PC-3 (cell line): ENCODE results near the gene APBB2. TPM values are rescaled to one million over a fixed set of nuclear protein-coding genes. Genes with fewer than 3 reads are reported as not detected.

Experiments used
- ATAC-seq: fragments of 200-7000 bp; cut with Tn5 transposase; 2 replicates; pipeline ENCODE4 v1.9.1; 2020; ENCODE audit warnings: mild to moderate bottlenecking, moderate library complexity
- BruUV-seq: library from RNA; stranded (reverse); fragments of 400-500 nt; replicated peaks from 2 replicates; lab custom pipeline; 2021; lab: Mats Ljungman, UMichigan
- CTCF ChIA-PET: fragments of 300-600 bp; sonication (Branson Sonifier 250); formaldehyde crosslinking; loops from one replicate; lab custom pipeline; 2022; ENCODE audit warnings: antibody characterized with exemption; lab: Charles Lee
- POLR2A ChIA-PET: fragments of 300-600 bp; sonication (Branson Sonifier 250); formaldehyde crosslinking; loops from one replicate; lab custom pipeline; 2022; ENCODE audit warnings: antibody characterized with exemption; ENCODE audit not compliant: unreplicated experiment; lab: Charles Lee
- DNase-seq: peaks from one replicate; pipeline ENCODE4 v3.0.0-alpha.2; 2015
- H2AFZ ChIP-seq: fragments of 300-600 bp; sonication (generic); 2 replicates; pipeline ENCODE4 v1.6.0; 2016; ENCODE audit warnings: antibody characterized with exemption, low read length
- H3F3A ChIP-seq: fragments of 300-600 bp; sonication (generic); one replicate; pipeline ENCODE4 v1.6.0; 2017; ENCODE audit warnings: antibody characterized with exemption, low read length, control low read depth, mild to moderate bottlenecking; ENCODE audit not compliant: unreplicated experiment
- H3K27ac ChIP-seq: fragments of 300-600 bp; sonication (generic); 2 replicates; pipeline ENCODE4 v1.5.1; 2016; ENCODE audit warnings: mild to moderate bottlenecking, low read length
- H3K27me3 ChIP-seq: fragments of 300-600 bp; sonication (generic); 2 replicates; pipeline ENCODE4 v1.6.1; 2016; ENCODE audit warnings: low read length, mixed read lengths
- H3K36me3 ChIP-seq: fragments of 300-600 bp; sonication (generic); 2 replicates; pipeline ENCODE4 v1.6.1; 2016; ENCODE audit warnings: low read depth, mixed run types, low read length, mixed read lengths
- H3K4me1 ChIP-seq: fragments of 300-600 bp; sonication (generic); 2 replicates; pipeline ENCODE4 v1.5.1; 2016; ENCODE audit warnings: low read length; ENCODE audit not compliant: insufficient read depth
- H3K4me2 ChIP-seq: fragments of 300-600 bp; sonication (generic); 2 replicates; pipeline ENCODE4 v1.6.0; 2016; ENCODE audit warnings: low read length
- H3K4me3 ChIP-seq: fragments of 300-600 bp; sonication (generic); 2 replicates; pipeline ENCODE4 v1.5.1; 2016; ENCODE audit warnings: mild to moderate bottlenecking, low read length, mixed read lengths
- H3K79me2 ChIP-seq: fragments of 300-600 bp; sonication (generic); 2 replicates; pipeline ENCODE4 v1.6.1; 2017; ENCODE audit warnings: low read length, mixed read lengths
- H3K9ac ChIP-seq: fragments of 300-600 bp; sonication (generic); 2 replicates; pipeline ENCODE4 v1.6.0; 2016; ENCODE audit warnings: mild to moderate bottlenecking, low read length
- H3K9me2 ChIP-seq: fragments of 300-600 bp; sonication (generic); replicated peaks from 2 replicates; pipeline ENCODE4 v1.6.1; 2016; ENCODE audit warnings: mixed run types, low read length, mixed read lengths
- H3K9me3 ChIP-seq: fragments of 300-600 bp; sonication (generic); 2 replicates; pipeline ENCODE4 v1.6.1; 2016; ENCODE audit warnings: low read length, mixed read lengths
- H4K20me1 ChIP-seq: fragments of 300-600 bp; sonication (generic); 2 replicates; pipeline ENCODE4 v1.6.1; 2016; ENCODE audit warnings: low read length, mixed read lengths
- CTCF ChIP-seq: fragments of 300-600 bp; sonication (generic); conservative IDR thresholded peaks from 2 replicates; pipeline ENCODE4 v1.5.1; 2017; ENCODE audit warnings: antibody characterized with exemption, low read depth, mild to moderate bottlenecking, low read length
- EZH2 ChIP-seq: fragments of 300-600 bp; sonication (generic); IDR thresholded peaks from one replicate; pipeline ENCODE4 v1.6.1; 2017; ENCODE audit warnings: antibody characterized with exemption, mild to moderate bottlenecking, low read length; ENCODE audit not compliant: unreplicated experiment
- EZH2phosphoT487 ChIP-seq: fragments of 300-600 bp; sonication (generic); IDR thresholded peaks from 2 replicates; pipeline ENCODE4 v1.6.1; 2018; ENCODE audit warnings: mild to moderate bottlenecking, antibody characterized with exemption, low read length, borderline replicate concordance
- intact Hi-C: fragments of 100-400 bp; cut with micrococcal nuclease; formaldehyde crosslinking; loops from 2 replicates; pipeline ENCODE4 v1.9.0; 2023
- total RNA-seq: library from RNA; depleted of rRNA; stranded (reverse); fragments of >200 nt; gene quantifications from 2 replicates; pipeline ENCODE4 v1.2.3, GENCODE V29; 2014

The APBB2 gene
- total RNA-seq, 1 experiment from 2014 or later, result 24.7 TPM

GRCh38 chr4:41236032-41236431 is 21.7 kb upstream of the APBB2 start:
- H3K36me3 ChIP-seq, result no peaks in the 10 kb centered on the region
- no peak overlapping the region for H3K4me2 ChIP-seq
- H3K9me2 ChIP-seq, result no peaks in the 10 kb centered on the region
- H3K27me3 ChIP-seq, result no peaks in the 10 kb centered on the region
- intact Hi-C loops, result no loop called here
- no peak for ATAC-seq
- BruUV-seq, result no TSS peak
- no peak overlapping the region for H3K27ac ChIP-seq
- no peak overlapping the region for H3K9ac ChIP-seq
- CTCF ChIA-PET, result no interaction called here
- no peaks in the 10 kb centered on the region for H3K4me1 ChIP-seq
- H3K4me3 ChIP-seq, result no peak overlapping the region
- TF ChIP-seq CTCF (no peak), EZH2phosphoT487 (no peak), EZH2 (no peak)
- H2AFZ ChIP-seq, result no peak overlapping the region
- no peaks in the 10 kb centered on the region for H4K20me1 ChIP-seq
- no peak for DNase-seq
- H3K79me2 ChIP-seq, result no peaks in the 10 kb centered on the region
- no peaks in the 10 kb centered on the region for H3K9me3 ChIP-seq
- POLR2A ChIA-PET, result no interaction called here
- H3F3A ChIP-seq, result no peaks in the 10 kb centered on the region

- POLR2A ChIA-PET, result no interaction called here
- no peak for DNase-seq
Observed at GRCh38 chr4:41232856-41233255, 18.5 kb upstream of the APBB2 start.

More at GRCh38 chr4:41232856-41233255, 18.5 kb upstream of the APBB2 start:
- Histone ChIP-seq H3K79me2 (no peaks in the 10 kb centered on the region), H3K4me2 (no peak overlapping the region), H3F3A (no peaks in the 10 kb centered on the region), H2AFZ (no peak overlapping the region), H3K4me1 (no peaks in the 10 kb centered on the region), H3K4me3 (no peak overlapping the region), H3K27ac (no peak overlapping the region), H3K9ac (no peak overlapping the region), H3K36me3 (no peaks in the 10 kb centered on the region), H3K9me2 (no peaks in the 10 kb centered on the region), H3K9me3 (no peaks in the 10 kb centered on the region), H4K20me1 (no peaks in the 10 kb centered on the region), H3K27me3 (no peaks in the 10 kb centered on the region)
- intact Hi-C loops, result no loop called here
- no peak for ATAC-seq
- no TSS peak for BruUV-seq
- TF ChIP-seq EZH2, result no peak
- no peak for TF ChIP-seq EZH2phosphoT487
- TF ChIP-seq CTCF, result no peak
- CTCF ChIA-PET, result no interaction called here
